Umbilical cord (tissue), 2 donors: ENCODE data around the gene TNS3. TPM values are rescaled to one million over a fixed set of nuclear protein-coding genes. Genes with fewer than 3 reads are reported as not detected.
A peak's percentile ranks its signal among the peaks of the same experiment; 100 is the strongest.
"Not testable (repeated sequence)": the region's sequence is repeated elsewhere in the genome, so short reads cannot be mapped to it uniquely, and the experiment has no call there.

Source experiments
- DNase-seq: peaks from one replicate; pipeline ENCODE4 v3.0.0-alpha.2; 2015; ENCODE audit warnings: low spot score
- total RNA-seq: library from RNA; depleted of rRNA; stranded (reverse); fragments of >200 nt; gene quantifications from one replicate; pipeline ENCODE4 v1.2.3, GENCODE V29; 2014; ENCODE audit warnings: low replicate concordance; ENCODE audit not compliant: insufficient read depth

Gene TNS3
- total RNA-seq, 1 donor from 2014 or later, result 73.9 TPM

DNA sequence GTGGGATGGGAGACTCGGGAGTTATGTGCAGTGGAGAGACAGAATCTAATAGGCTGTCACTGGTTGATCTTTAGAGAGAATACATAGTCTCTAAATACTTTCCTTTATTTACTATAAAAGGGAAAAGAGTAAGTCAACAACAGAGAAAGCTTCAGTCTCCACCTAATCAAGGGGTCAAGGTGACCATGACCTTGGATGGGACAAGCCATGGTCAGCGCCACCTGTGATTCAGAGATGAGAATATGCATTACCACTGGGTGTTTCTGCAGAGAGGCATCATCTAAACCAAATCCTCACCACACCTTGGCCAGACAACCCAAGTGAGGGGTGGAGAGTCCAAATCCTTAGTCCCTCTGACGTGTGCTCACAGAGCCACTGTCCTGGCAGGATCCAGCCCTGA lies 39.9 kb downstream of the TNS3 start:
- no peak for DNase-seq

DNA sequence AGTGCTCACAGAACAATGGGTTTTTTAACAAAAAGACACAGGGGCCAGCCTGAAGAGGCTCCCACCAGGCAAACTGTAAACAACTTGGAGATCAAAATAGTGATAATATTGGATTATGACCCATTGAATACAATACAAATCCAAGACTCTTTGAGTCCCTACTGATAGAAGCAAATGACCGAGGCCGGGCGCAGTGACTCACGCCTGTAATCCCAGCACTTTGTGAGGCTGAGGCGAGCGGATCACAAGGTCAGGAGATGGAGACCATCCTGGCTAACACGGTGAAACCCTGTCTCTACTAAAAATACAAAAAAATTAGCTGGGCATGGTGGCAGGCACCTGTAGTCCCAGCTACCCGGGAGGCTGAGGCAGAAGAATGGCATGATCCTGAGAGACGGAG lies 40.4 kb downstream of the TNS3 start:
- DNase-seq, result not testable (repeated sequence)

DNA sequence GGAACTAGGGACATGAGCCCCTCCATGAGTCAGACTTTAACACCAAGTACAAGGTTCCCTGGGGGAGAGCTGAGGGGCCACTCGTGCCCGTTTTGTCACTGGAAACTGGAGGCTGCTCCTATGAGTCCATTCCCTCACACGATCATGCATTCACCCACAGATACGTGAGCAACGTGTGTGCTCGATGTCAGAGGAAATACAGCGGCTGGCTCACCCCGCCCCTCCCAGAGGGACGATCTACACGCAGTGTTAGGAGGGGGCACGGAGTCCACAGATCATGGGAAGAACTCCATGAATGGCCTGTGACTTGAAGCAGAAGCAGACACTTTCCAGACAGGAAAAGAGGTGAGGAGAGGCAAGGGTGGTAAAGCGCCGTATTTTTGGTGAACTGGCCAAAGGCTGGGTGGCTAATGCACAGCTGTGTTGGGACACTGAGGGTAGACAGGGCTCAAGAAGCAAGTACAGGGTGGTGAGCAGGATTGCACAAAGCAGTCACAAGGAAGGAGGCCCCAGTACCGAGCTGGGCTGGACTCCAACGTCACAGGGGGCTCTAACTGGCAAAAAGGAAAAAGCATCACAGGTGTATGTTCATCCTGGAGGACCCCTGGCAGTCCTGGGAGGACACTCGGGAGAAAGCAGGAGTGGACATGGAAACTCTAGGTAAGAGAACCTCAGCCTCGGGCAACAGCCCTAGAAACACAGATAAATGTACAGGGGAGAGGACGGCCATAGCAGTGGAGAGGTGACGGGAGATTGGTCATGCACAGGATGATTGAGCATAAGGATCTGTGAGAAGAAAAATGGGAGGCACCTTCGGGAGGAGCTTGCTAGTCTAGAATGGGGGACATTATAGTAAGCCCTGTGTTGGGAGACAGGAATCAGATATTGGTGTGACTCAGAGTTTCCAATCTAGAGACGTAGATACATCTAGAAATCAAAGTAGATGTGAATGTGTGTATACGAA lies 41.2 kb downstream of the TNS3 start:
- peak; percentile 55 for DNase-seq

DNA sequence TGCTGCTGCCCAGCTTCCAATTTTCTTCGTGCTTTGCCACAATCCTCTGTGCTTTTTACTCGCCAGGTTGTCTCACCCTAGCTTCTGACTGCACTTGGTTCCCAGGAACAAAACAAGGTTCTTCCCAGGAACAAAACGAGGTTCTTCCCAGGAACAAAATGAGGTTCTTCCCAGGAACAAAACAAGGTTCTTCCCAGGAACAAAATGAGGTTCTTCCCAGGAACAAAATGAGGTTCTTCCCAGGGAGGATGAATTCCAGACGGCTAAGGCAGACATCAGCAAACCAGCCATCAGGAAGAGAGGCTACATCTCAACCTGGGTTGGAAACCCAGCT lies 41.9 kb downstream of the TNS3 start:
- DNase-seq, result no peak

DNA sequence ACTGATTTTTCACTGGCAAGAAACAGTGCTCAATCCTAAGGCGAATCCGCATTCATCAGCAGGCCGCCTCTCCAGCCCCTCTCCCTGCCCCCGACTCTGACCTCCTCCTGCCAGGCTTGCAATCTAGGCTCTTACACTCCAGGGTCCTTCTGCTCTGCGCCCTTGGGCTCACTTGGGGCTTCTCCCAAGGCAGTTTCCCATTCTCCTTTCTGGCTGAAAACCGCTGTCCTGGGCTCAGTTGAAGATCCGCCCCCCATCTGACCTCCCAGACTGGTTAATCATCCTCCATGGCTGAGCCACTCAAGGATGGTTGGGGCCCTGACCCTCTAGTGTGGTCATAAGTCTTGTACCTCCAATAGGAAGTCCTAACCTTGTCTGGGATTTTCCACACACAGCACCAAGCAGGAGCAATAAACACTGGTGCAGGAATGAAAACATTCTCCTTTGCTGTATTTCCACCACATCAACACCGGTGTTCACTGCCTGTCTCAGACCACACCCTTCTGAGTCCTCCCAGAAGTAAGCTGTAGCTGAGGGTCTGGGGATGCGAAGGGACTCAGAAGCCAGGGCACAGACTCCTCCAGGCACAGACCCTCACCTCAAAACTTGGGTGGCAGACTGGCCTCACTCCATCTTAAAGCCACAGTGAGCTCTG lies 42.4 kb downstream of the TNS3 start:
- peak; percentile 14 for DNase-seq

DNA sequence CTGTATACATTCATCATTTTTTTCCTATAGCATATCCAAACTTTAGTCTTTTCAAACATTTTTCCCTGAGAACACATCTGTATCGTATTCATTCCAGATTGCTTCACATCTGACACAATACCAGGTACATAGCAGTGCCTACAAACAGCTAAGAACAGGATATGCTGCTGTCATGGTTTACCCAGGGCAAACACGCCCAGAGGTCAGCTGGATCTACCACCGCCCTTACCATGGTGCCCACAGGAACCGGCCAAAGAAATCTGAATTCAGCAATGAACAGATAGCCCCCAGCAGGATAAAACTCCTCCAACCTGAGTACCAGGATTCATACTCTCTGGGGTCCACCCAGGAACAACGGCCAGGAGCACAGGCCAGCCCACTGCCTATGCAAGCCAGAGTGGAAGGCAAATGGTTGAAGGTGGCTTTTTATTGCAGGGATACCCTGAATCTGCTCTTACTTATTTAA lies 43.0 kb downstream of the TNS3 start:
- DNase-seq, result no peak

DNA sequence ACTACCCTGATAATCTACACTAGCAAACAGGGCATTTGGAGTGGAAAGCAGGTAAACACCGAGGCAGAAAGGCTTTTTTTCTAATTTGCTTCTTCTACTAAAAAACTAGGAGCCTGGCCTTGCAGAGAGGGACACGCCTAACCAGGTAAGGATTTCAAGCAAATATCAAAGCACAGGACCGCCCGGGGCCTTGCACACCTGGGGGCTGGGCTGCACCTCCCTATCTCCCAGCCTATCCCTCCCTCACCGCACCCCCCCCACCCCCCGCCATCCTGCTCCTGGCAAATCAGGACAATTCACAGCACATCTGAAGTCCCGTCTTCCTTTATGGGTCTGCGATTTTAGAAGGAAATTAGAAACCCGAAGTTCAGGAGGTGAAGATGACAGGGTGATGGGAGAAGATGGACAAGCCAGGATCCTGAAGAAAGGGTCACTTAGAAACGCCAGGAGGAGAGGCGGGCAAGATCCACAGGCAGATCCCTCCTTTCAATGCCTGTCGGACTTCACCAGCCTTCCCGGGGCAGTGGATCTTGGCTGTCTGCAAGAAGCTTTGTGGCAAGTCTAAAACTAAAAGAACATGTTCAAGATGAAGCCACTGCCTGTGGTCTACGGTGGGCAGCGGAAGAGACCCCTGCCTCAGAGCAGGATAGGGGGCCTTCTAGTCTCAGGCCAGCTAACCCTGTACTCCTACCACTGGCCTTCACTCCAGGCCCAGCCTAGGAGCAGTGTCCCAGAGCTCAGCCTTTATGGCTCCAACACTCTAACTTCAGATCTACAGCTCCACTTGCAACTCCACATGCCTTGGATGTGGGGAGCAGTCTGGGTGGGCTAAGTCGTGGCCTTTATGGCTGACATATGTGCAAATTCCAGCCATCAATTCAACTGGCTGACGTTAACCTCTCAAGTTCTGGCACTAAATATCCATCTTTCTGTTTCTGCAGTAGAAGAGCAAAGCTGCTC lies 43.9 kb downstream of the TNS3 start:
- peak; percentile 47 for DNase-seq

DNA sequence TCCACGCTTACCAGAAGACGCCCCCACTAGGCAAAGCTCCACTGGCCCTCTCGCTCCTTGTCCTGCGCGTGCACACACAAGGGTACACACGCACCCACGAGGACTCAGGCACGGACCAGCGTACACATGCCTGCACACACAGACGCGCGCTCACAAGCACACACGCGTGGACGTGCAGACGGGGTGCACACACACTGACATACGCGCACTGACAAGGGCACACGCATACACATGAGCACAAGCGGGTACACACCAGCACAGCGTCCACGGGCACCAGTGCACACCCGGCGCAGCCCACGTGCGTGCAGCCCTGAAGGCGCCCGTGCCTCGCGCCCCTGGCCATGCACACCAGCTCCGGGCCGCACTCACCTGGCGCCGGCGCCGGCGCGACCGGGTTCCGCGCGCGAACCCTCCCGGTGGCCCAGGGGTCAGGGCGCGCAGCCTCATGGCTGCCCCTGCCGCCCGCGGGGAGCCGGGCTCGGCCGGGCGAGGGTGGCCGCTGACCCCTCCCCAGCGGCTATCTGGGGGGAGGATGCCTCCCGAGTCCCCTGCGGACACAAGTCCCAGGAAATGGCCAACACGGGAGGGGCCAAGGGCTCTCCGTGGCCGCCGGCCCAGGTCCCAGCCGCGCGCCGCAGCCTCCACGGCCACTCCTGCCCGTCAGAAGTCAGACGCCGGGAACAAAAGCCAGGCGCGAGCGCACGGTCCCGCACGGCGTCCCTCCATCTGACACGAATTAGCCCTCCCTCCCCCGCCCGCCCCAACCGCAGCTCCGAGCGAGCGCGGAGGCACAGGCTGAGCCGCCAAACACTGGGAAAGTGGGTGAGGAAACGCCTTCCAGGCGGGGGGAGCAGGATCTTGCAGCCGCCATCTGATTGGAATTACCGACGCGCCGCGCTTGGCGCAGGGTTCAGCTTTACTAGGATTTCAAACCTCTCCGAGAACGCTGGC lies 45.0 kb downstream of the TNS3 start:
- peak; percentile 81 for DNase-seq

DNA sequence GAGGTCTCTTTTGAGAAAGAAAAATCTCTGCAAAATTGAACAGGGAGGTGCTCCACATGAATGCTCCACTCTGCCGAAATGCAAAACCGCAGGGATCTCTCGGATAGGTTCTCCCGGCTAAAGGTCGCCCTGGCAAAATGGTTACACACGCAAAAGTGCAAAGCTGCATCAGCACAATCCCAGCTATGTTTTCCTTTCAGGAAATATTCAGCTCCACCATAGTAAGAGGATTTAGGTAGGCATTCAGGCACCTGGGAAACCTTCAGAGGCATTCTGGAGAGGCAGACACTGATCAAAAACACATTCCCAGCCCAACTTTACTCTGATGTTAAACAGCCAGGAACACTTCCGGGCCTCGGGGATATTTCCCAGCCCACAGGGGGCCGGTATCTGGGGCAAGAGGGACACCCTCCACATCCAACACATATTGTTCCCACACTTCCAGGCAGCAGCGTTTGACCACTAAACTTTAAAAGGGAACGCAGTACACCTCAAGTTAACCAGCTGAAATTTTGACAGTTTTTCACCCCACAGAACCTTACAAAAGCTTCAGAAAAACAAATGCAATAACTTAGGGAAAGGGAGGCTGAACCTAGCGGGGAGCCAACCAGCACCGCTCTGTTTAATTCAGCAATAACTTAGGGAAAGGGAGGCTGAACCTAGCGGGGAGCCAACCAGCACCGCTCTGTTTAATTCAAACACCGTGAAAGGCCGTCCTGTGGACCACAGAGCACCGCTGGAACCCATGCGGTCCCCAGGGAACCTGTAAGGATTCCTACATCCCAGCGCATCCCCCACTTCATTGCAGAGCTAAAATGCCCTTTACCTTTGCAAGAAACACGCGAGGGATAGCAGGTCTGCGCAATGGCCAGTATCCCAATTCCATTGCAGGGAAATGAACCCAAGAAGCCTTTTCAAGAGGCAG lies 45.9 kb downstream of the TNS3 start:
- peak; percentile 25 for DNase-seq

DNA sequence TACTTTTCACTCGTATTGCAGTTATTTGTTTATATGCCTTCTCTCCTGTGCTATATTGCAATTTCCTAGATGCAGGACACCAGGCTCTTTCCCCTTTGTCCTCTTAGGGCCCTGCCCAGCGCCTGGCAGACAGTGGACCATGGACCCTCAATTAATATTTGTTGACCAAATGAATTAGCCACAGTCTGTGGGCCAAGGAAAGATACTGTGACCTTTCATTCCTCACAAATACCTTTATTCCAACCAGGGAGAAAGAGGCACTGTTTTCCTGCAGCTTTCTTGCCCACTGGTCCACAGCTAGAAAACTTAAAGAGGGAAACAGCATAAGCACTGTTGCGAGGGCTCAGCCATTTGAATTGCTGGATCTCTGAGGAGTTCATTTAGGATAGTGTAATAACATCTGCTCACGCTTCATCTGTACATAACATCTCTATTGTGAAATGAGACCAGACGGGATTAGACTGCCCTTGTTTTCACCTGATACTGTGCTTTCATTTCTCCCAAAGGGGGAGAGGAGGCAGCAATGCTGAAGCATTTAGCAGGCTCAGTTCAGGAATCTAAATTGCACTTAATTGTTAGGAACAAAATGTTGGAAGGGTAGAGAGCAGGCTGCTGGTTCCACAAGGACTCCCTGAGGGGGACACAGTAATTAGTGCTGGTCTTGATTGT lies 46.7 kb downstream of the TNS3 start:
- peak; percentile 14 for DNase-seq

DNA sequence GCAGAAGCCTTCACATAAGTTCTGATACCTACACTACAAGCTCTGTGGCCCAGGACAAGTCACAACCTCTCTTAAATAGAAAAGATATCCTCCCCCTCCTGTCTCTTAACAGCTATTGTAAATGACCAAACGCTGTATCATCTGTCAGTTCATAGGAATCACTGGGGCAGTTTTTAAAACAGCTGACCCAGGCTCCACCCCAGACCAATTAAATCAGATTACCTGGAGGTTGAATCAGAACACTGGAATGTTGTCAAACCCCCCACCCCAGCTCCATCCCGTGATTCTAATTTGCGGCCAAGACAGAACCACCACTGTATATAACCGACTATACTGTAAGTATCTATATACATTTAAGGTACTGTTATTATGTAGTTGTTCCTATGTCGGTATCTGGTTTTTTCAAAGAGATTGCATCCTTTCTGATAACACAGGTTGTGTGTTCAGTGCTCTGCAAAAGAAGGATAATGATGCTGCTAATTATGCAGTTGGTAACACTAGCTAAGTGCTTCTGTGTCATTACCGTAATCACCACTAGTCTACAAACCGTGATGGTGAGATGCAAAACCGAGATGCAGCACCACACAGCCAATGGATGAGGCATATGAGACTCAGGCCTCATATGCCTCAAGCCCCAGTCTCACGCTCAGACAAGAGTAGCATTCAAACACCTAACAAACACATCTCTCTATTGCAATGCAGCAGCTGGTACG lies 47.4 kb downstream of the TNS3 start:
- DNase-seq, result no peak

DNA sequence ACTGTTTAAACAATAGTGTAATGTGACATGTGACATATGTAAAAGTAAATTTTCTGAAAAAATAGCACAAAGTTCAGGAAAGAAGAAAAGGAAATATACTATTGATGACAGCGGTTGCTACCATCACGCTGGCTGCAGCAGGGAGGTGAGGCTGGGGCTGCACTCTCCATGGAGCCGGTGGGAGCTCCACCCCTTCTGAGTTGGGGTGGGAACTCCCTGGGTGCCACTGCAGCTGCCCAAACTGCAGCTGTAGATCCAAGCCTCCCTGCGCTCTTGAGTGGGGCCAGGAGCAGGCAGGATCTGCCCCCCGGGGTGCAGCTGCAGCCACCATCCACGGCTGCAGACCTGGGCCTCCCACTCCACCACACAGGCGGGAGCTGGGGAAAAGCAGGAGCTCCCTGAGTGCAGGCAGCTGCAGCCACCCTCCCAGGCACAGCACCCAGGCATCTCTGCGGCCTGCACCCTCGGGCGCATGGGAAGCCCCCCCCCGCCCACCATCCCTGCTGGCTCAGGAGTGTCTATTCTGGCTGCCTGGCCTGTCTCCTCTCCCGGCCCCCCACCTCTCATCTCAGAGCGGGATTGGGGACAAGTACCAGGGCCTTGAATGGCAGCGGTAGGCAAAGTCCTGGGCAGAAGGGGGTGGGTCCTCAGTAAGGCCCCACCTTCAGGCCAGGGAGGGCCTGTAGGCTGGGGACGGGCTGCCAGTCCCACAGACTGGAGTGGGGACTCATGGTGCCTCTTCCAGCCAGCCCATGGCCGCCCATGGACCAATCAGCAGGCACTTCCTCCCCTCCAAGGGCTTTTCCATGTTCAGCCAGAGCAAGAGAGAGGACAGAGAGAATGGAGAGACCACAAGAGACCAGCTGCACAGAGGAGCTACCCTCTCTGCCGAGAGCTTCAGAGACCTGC lies 50.1 kb downstream of the TNS3 start:
- no peak for DNase-seq

DNA sequence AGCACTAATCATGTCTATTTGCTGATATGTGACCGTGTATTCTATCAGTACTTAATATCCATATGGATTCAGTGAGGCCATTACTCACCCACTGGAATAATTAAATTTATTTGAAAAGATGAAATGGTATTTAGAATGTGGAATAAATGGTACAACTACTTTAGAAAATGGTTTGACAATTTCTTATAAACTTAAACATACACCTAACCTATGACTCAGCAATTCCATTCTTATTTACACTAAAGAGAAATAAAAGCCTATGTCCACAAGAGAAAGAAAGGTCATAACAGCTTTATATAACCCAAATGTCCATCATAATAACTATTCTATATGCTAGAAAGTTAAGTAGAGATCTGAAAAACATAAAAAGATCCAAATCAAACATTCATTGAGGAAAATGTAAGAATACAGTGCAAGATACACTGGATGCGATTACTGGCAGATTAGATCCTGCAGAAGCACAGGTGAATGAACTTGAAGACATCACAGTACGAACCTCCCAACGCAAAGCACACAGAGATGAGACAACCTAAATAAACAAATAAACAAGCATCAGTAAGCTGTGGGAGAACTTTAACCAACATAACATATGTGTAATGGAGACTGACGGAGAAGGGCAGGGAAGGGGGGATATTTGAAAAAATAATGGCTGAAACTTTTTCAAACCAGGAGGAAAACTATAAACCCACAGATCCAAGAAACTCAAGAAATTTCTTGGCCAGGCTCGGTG lies 51.9 kb downstream of the TNS3 start:
- no peak for DNase-seq

DNA sequence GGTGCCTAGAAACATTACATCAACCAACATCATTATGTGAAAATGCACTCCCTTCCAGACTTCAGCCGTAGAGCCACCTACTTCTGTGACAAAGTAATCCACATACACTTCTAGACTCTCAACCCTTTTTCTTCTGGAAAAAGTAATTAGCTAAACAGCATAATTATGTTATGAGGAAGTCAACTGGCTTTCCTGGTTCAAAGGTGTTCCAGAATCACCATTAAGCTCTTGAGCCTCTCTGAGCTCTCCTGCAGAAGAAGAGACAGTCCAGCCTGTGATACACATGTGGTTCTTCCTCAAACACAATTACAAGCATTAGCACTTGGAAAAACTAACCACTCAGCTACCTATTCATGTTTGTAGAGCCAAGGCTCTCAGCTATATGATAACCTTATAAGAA lies 52.5 kb downstream of the TNS3 start:
- DNase-seq, result no peak

DNA sequence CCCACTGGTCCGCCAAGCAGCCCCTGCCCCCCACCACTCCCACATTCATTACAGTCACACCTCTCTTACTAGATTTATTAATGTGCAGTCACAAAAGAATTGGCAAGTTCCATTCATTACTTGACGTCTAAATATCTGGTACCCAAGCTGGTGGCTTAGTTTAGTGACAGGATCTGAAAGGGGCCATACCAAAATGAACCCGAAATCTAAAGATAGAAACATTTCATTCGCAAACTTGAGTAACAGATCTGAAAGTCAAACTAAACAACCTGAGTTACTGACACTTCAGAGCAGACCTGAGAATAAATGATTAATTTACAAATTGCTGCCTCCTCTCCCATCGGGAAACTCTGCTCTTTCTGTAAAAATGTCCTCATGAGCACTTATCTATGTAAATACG lies 53.4 kb downstream of the TNS3 start:
- DNase-seq, result no peak

DNA sequence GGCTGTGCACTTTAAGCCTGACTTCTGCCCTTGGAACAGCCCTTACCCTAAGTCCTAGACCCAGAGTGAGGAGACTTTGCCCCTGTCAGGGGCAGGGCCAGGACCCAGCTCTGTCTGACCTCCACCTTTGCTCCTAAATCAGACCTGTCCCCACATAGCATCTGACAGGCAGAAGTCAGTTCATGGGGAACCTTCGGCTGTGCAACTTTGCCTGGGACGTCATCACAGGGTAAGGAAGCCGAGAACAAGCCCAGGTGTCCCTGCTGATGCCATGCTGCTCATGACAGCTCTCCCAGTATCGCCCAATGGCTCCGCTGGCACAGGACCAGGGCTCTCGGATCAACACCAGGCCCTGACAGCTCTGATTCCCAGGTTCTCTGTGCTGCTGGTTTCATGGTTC lies 55.4 kb downstream of the TNS3 start:
- DNase-seq, result no peak
